Measurements from ENCODE around the gene CSKMT.
"Not testable (repeated sequence)": the region's sequence is repeated elsewhere in the genome, so short reads cannot be mapped to it uniquely, and the experiment has no call there.

CSKMT gene

GRCh38 chr11:62665075-62665598 lies at the start of gene CSKMT, which contains the start of gene C11orf98:
Gene CSKMT (plus strand): TSS chr11:62665312. CDS start chr11:62665880, 568 bp downstream.
Gene C11orf98 (minus strand): TSS chr11:62665210. CDS start chr11:62665169, 41 bp downstream.
- peak; percentile 84 to 85 for DNase-seq

- no peak for DNase-seq
These were observed 49.6 kb upstream of the CSKMT start for GRCh38 chr11:62615521-62615920.

GRCh38 chr11:62616957-62617356 lies 48.2 kb upstream of the CSKMT start:
- DNase-seq = not testable (repeated sequence)

- DNase-seq = no peak
These were observed 44.0 kb upstream of the CSKMT start for GRCh38 chr11:62621027-62621566.

GRCh38 chr11:62621567-62622470 lies 43.3 kb upstream of the CSKMT start, which contains the start of gene B3GAT3:
Gene B3GAT3 (minus strand): TSS chr11:62621986. CDS start chr11:62621947, 39 bp downstream.
- DNase-seq = peak; percentile 94

GRCh38 chr11:62622476-62623089 lies 42.5 kb upstream of the CSKMT start:
- no peak for DNase-seq

GRCh38 chr11:62627713-62628112 lies 37.4 kb upstream of the CSKMT start:
- peak; percentile 23 to 40 for DNase-seq

GRCh38 chr11:62632492-62632891 lies 32.6 kb upstream of the CSKMT start:
- no peak for DNase-seq

GRCh38 chr11:62644220-62644619 lies 20.9 kb upstream of the CSKMT start:
- no peak for DNase-seq

- no peak for DNase-seq
These were observed 19.5 kb upstream of the CSKMT start for GRCh38 chr11:62645671-62645945.

GRCh38 chr11:62645946-62646824 lies 18.9 kb upstream of the CSKMT start, which contains the start of gene GANAB:
Gene GANAB (minus strand): TSS chr11:62646613. CDS start chr11:62646599, 14 bp downstream.
- DNase-seq = peak; percentile 96 to 98

GRCh38 chr11:62646825-62647608 lies 18.1 kb upstream of the CSKMT start:
- DNase-seq = no peak

- no peak for DNase-seq
These were observed 17.5 kb upstream of the CSKMT start for GRCh38 chr11:62647609-62648005.

GRCh38 chr11:62648185-62648966 lies 16.7 kb upstream of the CSKMT start:
- DNase-seq = no peak

- DNase-seq = no peak
These were observed 16.1 kb upstream of the CSKMT start for GRCh38 chr11:62648967-62649364.

GRCh38 chr11:62649486-62649885 lies 15.6 kb upstream of the CSKMT start:
- DNase-seq = no peak

GRCh38 chr11:62650283-62650682 lies 14.8 kb upstream of the CSKMT start:
- DNase-seq = not testable (repeated sequence)

- no peak for DNase-seq
These were observed 12.7 kb upstream of the CSKMT start for GRCh38 chr11:62652161-62653006.

- DNase-seq = no peak
These were observed 10.8 kb upstream of the CSKMT start for GRCh38 chr11:62654297-62654696.
